ENCODE measurements around the gene CENPX.
"Not testable (repeated sequence)": the region's sequence is repeated elsewhere in the genome, so short reads cannot be mapped to it uniquely, and the experiment has no call there.

Gene CENPX

DNA sequence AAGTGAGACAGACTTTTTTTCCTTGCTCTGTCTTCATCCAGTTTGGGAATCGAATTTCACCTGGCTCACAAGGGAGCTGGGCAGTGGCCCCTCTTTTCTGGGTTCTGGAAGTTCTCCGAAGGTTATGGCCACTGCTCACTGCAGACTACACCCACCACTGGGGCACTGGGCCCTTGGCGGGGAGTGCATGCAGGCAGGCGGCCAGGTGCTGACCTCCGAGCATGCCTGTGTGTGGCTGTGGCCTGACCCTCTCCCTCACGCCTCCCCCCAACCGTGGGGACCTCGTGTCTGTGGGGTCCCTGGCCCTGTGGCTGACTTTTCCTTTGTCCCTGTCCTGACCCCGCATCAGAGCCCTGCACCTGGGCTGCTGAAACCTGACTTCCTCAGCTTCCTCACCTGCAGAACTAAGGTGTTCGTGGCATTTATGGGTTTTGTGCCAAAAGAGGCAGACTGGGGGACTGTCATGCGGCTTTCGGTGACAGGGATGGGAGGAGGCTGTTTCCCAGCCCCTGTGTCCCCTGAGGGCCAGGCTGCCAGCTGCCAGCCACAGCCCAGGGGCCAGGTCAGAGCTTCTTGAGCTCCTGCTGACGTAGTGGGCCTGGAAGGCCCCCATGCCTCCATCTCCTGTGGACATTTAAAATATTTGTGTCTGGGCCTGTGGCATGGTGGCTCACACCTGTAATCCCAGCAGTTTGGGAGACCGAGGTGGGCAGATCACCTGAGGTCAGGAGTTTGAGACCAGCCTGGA, 23.8 kb downstream of the CENPX start:
- DNase-seq (ENCODE audit: low read depth in 2 of 2, low spot score in 1 of 2) = no peak

DNA sequence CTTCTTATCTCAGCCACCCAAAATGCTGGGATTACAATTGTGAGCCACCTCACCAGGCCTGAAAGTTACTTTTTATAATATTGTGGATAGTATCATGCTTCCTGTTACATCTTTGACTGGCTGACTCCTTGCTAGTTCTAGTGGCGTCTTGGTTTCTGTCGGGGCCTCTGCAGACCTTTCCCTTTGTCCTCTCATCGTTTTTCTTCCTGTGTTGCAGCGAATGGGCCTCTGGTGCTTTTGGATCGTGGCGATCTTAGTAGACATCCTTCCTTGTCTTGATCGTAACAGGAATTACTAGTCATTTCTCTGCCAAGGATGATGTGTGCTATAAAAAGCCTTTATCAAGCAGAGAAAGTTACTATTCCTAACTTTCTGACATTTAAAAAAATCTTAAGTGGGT, 24.5 kb downstream of the CENPX start:
- no peak for DNase-seq (ENCODE audit: low read depth in 2 of 2, low spot score in 1 of 2)

DNA sequence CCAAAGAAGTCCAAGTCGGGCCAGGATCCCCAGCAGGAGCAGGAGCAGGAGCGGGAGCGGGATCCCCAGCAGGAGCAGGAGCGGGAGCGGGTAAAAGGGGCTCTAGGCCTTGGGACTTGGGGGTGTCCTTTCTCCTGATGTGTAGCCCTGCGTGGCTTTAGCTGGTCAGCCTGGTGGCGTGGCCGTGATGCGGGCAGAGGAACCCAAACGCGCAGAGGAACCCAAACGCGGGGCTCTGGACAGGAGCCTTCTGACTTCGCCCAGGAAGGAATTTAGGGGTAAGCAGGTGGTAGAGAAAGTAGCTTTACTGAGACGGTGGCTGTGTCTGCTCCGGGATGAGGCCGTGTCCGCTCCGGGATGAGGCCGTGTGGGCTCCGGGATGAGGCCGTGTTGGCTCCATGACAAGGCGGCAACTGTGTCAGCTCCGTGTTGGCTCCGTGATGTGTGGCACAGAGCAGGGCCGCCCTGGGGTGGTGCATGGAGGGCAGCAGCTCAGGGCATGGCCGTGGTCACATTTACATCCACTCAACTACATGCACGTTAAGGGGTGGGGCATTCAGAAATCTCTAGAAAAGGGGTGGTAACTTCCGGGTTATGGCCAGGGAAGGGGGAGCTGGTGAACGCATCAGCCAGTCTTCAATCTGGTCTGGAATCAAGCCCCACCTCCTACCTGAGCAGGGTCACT, 25.8 kb downstream of the CENPX start:
- no peak for DNase-seq (ENCODE audit: low read depth in 2 of 2, low spot score in 1 of 2)

DNA sequence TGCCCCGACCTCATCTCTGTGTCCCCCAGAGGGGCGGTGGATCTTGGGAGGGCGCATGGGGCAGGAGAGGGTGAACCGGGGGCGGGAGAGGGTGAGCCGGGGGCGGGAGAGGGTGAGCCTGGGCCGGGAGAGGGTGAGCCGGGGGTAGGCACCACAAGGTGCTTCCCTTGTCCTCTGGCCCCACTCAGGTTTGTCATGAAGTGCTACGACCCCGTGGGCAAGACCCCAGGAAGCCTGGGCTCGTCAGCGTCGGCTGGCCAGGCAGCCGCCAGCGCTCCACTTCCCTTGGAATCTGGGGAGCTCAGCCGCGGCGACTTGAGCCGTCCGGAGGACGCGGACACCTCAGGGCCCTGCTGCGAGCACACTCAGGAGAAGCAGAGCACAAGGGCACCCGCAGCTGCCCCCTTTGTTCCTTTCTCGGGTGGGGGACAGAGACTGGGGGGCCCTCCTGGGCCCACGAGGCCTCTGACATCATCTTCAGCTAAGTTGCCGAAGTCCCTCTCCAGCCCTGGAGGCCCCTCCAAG, 26.4 kb downstream of the CENPX start:
- DNase-seq (ENCODE audit: low read depth in 2 of 2, low spot score in 1 of 2) = no peak

DNA sequence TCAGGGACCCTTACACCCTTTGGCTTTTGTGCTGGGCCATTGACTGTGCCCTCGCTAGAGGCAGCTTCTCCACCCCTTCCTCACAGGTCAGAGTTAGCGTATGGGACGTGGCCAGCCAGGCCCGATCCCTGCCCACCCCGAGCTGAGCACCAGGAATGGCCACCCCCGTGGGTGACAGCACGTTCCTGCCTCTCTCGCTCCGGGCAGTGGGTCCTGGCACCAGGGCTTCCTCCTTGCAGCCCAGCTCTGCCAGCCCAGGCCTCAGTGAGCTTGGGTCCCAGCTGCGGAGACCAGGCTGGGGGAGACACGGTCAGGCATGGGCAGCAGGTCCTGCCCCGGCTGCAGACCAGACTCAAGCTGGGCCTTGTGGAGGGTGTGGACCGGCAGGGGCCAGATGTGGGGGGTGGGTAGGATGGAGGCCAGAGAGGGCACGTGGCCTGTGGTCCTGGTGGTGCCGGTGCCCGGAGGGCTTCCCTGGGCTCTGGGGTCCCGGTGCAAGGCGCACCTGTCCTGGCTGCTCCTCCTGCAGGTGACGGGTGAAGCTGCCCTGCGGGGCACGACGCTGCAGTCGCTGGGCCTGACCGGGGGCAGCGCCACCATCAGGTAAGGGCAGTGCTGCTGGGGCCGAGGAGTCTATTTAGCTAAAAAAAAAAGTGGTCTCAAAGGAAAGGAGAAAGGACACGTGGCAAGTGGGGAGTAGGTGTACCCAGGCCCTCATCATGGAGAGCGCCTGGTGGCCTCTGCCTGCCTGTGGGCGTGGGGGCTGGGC, 27.0 kb downstream of the CENPX start:
- no peak for DNase-seq (ENCODE audit: low read depth in 2 of 2, low spot score in 1 of 2)

DNA sequence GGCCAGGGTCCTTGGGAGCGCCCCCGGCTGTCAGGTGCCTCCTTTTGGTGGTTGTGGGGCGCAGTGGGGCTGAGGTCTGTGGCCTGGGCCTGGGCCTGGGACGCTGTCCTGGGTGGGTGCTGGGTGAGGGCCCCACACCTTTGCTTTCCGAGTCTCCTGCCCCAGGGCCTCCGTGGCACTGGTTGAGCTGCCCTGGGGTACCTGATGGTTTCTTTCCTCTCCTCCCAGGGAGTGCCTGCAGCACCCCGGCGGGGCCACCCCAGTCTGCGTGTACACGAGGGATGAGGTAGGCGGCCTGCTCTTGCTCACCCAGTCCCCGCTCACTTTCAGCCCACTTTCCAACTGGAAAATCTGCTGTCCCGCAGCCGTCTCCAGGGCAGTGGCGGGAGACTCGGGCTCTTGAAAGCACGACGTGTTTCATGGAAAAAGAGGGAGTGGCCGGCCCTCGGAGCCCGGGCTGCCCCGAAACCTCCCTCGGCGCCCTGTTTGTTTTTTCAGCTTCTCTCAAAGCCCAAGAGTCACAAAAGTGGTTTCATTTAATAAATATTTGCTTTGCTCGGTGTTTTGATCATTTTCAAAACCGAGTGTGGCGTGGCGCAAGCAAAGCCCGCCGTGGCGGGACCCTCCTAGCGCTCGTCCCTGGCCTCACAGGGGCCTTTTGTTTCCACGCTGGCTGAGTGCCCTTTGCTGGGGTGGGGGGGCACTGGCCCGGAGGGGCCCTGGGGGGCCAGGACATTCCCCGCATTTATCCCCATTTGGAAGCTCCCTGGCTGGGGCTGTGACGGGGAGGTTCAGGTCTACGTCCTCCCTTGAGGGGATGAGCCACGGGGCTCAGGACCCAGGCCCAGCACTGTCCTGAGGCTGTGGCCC, 27.9 kb downstream of the CENPX start:
- no peak for DNase-seq (ENCODE audit: low read depth in 2 of 2, low spot score in 1 of 2)

DNA sequence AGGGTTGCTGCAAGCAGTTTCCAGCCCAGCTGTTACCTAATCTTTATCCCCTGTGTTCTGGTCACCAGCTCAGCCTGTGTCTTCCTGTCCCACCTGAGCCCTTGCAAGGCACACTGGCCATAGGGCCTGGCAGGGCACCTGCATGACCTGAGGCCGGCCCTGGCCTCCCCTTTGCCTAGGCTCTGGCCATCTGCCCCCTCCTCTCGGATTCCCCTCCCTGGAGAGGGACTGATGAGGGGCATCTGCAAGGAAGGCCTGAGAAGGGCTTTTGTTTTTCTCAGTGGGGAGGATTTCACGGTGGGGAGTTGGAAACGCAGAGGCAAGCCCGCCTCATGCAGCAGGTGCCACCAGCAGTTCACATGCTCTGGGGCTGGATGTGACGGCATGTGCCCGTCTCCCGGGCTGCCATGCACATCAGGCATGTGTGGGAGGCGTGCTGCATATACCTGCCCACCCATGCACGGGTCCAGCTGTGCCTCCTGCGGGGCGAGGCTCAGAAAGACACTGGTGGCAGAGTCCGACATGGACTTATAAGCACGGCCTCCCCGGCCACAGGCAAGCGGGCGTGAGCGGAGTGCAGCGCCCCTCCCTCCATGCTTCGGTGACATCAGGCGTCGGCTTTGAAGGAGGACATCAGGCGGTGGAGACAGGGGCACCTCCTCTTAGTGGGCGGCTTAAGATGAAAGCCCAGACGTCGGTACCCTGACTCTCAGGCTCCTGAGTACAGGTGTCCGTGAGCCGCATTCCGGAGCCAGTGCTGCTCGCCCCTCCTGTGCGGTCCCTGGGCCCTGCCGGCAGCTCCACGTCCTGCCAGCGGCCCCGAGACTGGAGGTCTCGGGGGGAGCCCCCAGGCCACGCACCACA, 28.7 kb downstream of the CENPX start:
- no peak for DNase-seq (ENCODE audit: low read depth in 2 of 2, low spot score in 1 of 2)

DNA sequence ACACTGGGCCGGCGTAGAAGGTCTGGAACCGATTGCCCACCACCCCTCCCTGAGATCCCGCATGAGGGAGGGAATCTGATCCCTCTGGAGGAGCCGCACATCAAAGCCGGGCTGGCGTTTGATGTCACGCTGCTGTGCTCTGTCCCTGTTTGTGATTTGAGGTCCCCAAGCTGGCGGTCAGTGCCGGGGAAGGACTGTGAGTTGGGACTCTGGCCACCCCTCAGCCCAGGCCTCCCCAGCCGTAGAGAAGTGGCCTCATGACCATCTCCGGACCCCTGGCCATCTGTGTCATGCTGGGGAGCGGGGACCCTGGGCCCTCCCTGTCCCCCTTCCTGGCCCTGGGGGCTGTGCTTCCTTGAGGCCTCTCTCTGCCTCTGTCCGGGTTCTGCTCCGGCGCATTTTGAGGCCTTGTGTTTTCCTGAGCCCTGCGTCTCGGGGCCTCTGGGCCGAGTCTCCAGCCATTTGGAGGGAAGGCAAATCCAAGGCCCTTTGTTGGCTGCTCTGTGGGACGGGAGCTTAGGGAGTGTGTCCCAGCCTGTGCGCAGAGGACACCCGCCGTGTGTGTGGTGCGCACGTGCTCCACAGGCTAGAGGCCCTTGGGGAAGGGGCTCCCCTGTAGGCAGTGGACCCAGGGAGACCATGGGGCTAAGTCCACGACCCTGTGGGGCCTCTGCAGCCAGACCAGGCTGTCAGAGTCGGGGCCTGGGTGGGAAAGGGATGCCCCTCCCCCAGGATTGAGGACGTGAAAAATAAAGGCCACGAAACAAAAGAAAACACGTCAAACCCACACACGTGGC, 30.2 kb downstream of the CENPX start:
- no peak for DNase-seq (ENCODE audit: low read depth in 2 of 2, low spot score in 1 of 2)

DNA sequence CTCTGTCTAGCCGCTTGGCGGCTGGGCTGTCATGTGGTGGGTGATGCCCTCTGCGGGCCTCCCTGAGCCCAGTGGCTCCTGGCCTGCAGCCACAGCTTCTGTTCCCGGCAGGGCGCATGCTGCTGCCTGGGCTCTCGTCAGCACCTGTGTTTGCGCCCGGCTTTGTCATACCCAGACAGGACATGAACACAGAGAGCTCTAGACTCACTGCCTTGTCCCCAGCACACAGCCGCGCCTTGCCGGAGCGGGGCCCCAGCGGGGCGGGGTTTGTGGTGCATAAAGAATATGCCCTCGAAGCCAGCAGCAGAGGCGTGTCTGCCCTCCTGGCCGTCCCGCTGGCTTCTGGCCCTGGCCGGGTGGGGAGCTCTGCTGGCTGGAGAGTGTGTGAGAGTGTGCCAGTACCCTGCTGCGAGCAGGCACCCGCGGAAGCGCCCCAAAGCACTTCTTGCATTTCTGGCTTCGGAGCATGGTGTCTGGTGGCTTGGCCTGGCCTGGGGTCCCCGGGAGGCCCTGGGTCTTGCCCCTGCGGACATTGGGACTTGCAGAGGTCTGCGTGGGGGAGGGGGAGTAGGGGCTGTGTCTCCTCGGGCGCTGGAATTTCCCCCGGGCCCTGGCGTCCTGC, 30.9 kb downstream of the CENPX start:
- DNase-seq (ENCODE audit: low read depth in 2 of 2, low spot score in 1 of 2) = no peak

DNA sequence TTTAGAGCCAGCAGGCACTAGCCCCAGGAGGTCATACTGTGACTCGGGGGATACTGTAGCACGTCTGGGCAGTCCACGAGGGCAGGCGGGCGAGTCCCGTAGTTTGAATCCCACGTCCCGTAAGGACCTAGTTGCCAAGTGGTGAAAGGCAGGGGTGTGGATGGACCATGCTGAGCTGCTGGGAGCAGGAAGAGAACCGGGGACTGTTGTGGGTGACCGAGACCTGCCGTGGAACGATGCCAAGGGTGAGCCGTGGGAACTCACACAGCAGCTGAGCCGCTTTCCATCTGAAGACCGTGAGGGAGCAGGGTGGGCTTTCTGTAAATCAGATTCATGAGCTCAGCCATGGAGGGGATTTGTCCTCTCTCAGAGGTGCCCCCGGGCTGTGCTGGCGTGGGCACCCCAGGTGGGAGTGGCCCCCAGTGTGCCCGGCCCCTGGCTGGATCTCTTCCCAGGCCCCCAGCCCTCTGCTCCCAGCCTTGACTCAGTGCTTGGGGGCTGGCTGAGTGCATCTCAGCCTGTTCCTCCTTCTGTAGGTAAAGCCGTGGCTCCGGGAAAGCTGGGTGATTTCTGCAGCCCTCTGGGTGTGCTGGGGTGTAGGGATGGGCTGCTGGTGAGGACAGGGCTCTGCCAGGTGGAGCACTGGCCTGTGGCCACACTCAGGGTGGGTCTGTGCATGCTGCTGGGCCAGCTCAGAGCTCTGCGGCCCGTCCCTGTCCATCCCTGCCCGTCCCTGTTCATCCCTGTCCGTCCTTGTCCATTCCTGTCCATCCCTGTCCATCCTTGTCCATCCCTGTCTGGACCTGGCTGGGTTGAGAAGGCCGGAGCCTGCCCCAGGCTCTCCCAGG, 31.6 kb downstream of the CENPX start:
- DNase-seq (ENCODE audit: low read depth in 2 of 2, low spot score in 1 of 2) = no peak

DNA sequence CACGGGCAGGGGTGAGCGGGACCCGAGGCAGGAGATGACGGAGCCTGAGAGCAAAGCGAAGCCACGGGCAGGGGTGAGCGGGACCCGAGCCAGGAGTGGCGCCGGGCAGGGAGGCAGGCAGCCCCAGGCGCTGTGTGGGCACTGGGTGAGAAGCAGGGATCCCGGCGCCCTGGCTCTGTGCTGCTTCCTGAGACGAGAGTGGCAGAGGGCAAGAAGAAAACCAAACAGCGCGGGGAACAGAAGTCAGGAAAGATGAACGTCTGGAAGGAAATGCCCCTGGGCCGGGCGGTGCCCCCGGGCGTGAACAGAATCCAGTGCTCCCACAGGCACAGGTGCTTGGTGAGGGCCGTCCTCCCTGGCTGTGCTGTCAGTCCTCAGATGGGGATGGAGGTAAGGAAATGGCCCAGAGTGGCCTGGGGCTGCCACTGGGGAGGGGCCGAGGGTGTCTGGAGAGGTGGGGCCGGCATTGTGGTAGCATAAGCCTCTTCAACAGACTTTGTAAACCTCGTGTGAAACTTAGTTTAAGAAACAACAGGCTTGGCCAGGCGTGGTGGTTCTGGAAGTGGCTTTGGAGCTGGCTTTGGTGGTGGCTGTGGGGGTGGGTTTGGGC, 35.4 kb downstream of the CENPX start:
- DNase-seq (ENCODE audit: low read depth in 2 of 2, low spot score in 1 of 2) = no peak

DNA sequence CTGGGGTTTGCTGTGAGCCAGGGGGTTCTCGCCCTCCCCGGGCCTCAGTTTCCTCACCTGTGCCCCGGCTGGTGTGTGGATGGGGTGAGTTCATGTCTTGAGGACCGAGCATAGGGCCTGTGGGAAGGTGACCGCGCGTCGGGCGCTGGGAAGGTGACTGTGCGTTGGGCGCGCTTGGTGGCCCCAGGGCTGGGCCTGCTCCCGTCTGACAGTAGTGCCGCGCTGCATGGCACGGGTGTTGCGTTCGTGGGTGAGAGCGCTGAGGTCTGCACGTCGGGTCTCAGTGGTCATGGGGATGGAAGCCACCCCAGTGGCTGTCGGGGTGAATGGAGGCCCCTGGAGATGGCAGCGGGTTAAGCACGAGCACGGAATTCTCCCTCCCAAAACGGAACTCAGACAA, 36.1 kb downstream of the CENPX start:
- DNase-seq (ENCODE audit: low read depth in 2 of 2, low spot score in 1 of 2) = no peak

DNA sequence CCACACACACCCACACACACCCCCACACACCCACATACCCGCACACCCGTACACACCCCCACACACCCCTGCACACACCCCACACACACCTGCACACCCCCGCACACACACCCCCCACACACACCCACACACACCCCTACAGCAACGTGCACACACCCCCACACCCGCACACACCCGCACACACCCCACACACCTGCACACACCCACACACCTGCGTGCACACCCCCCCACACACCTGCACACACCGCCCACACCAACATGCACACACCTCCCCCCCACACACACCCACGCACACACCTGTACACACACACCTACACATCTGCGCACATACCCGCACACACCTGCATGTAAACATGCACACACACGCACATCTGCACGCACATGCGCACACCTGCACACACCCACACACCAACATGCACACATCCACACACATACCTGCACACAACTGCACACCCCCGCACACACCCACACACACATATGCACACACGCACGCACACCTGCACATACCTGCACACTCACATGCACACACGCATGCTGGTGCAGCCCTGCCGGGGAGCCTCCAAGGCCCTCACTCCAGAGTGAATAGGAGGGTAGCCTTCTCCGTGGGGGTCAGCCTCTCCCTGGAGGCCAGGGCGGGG, 37.8 kb downstream of the CENPX start:
- DNase-seq (ENCODE audit: low read depth in 2 of 2, low spot score in 1 of 2) = no peak

DNA sequence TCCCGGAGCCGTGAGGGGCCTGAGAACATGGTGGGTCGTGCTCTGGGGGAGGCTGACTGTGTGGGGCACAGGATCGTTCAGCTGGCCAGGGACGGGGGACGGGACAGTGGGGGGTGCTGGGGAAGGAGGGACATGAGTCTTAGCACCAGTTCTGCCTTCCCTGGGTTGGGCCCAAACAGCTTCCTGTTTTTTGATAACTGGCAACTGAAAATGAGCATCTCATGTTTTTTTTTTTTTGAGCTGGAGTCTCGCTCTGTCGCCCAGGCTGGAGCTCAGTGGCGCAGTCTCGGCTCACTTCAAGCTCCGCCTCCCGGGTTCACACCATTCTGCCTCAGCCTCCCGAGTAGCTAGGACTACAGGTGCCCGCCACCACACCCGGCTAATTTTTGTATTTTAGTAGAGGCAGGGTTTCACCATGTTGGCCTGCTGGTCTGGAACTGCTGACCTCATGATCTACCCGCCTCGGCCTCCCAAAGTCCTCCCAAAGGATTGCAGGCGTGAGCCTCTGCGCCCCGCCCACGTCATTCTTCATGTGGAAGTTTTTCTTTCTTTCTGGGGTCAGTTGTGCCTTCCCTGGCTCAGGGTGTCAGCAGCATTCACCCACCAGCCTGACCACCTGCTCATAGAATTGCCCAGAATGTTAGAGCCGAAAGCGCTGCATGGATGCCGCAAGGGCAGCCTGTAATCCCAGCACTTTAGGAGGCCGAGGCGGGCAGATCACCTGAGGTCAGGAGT, 38.9 kb downstream of the CENPX start:
- no peak for DNase-seq (ENCODE audit: low read depth in 2 of 2, low spot score in 1 of 2)

DNA sequence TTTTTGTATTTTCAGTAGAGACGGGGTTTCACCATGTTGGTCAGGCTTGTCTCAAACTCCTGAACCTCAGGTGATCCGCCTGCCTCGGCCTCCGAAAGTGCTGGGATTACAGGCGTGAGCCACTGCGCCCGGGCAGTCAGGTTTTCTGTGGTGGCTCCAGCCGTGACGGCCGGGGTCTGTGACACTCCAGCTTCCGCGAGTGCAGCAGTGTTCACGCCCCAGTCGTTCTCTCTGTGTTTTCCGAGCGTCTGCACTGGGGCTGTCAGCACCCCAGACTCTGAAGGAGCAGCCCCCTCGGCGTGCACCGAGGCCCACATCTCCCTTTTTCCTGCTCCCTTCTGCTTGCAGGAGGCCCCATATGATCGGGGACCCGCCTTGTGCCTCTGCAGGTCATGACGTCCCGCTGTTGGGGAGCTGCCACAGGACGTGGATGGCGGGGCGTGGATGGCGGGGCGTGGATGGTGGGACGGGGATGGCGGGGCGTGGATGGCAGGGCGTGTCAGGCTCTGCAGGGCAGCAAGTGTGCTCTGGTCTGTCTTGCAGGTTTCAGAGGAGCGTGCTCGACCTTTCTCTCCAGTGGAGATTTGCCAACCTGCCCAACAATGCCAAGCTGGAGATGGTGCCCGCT, 39.6 kb downstream of the CENPX start:
- DNase-seq (ENCODE audit: low read depth in 2 of 2, low spot score in 1 of 2) = no peak

DNA sequence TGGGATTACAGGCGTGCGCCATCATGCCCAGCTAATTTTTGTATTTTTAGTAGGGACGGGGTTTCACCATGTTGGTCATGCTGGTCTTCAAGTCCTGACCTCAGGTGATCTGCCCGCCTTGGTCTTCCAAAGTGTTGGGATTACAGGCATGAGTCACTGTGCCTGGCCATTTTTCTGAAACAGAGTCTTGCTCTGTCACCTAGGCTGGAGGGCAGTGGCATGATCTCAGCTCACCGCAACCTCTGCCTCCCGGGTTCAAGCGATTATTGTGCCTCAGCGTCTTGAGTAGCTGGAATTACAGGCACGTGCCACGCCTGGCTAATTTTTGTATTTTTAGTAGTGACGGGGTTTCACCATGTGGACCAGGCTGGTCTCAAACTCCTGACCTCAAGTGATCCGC, 41.2 kb downstream of the CENPX start:
- DNase-seq (ENCODE audit: low read depth in 2 of 2, low spot score in 1 of 2) = not testable (repeated sequence)

Measured in stimulated activated CD8-positive, alpha-beta memory T cell treated with anti-CD3 and anti-CD28 coated beads, Interleukin-4, amount 100 ng/mL, for 4 hours (primary cell).